Measurements from ENCODE around the gene ZKSCAN4. TPM values are rescaled to one million over a fixed set of nuclear protein-coding genes. Genes with fewer than 3 reads are reported as not detected.

The ZKSCAN4 gene
- total RNA-seq, 1 donor from 2014 or later = 10.3 TPM

- DNase-seq = no peak
Measured at GRCh38 chr6:28248916-28249315, 3.2 kb downstream of the ZKSCAN4 start.

- DNase-seq = no peak
Measured at GRCh38 chr6:28245206-28245941, 6.7 kb downstream of the ZKSCAN4 start.

DNA sequence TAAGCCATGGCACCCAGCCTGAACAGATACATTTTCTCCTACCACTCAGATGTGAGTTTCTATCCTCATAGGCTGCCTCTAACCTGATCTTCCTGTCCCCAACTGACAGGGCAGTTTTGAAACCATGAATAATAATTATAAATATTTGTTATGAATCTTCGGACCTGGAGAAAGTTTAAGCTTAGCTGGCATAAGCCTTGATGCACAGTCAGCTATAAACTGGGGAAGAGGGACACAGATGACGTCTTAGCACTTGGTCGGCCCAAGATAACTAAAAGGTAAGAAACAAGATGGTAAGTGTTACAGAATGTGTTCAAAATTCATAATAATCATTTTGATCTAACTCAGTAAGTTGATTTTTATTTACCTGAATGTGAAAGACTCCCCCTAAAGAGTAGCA, 8.1 kb downstream of the ZKSCAN4 start:
- no peak for DNase-seq

DNA sequence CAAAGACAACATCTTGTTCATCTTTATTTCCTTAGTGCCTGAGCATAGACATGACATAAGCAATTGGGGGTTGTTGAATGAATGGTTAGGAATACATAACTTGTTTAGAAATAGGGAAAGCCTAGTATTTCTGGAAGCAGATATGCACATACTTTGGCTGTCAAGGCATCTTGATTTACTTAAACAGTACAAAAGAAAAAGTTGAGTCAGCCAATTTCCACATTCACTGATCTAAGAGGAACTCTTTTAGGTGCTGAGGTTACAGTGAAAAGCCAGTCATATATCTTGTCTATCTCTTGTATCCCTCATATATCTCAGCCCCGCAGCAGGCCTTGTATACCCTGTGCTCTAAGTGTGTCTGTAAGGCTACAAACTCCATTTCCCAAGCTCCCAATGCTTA, 11.6 kb downstream of the ZKSCAN4 start:
- DNase-seq = no peak

GRCh38 chr6:28239636-28240035, 12.4 kb downstream of the ZKSCAN4 start:
- DNase-seq = no peak

- DNase-seq = no peak
Measured at GRCh38 chr6:28235912-28236452, 16.1 kb downstream of the ZKSCAN4 start.

GRCh38 chr6:28232785-28233184, 19.3 kb downstream of the ZKSCAN4 start:
- DNase-seq = no peak

DNA sequence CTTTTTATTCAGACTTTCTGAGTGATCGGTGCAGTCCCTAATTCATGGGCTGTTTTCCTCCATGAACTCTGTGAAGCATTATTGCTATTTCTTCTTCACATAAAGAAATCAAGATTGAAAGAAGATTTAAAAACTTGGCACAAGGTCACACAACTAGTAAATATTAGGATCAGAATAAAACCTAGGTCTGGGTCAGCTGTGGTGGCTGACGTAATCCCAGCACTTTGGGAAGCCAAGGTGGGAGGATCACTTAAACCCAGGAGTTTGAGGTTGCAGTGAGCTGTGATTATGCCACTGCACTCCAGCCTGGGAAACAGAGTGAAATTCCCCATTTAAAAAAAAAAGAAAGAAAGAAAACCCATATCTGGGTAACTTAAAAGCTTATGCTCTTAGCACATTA, 25.6 kb downstream of the ZKSCAN4 start:
- DNase-seq = no peak

- peak; percentile 60 for DNase-seq
Measured at GRCh38 chr6:28225056-28225834, 26.8 kb downstream of the ZKSCAN4 start, which contains the start of gene ZSCAN9. ZSCAN9 (plus strand) TSS chr6:28225275; CDS start chr6:28227085, 1,810 bp downstream.

- no peak for DNase-seq
Measured at GRCh38 chr6:28224131-28225055, 27.7 kb downstream of the ZKSCAN4 start.

DNA sequence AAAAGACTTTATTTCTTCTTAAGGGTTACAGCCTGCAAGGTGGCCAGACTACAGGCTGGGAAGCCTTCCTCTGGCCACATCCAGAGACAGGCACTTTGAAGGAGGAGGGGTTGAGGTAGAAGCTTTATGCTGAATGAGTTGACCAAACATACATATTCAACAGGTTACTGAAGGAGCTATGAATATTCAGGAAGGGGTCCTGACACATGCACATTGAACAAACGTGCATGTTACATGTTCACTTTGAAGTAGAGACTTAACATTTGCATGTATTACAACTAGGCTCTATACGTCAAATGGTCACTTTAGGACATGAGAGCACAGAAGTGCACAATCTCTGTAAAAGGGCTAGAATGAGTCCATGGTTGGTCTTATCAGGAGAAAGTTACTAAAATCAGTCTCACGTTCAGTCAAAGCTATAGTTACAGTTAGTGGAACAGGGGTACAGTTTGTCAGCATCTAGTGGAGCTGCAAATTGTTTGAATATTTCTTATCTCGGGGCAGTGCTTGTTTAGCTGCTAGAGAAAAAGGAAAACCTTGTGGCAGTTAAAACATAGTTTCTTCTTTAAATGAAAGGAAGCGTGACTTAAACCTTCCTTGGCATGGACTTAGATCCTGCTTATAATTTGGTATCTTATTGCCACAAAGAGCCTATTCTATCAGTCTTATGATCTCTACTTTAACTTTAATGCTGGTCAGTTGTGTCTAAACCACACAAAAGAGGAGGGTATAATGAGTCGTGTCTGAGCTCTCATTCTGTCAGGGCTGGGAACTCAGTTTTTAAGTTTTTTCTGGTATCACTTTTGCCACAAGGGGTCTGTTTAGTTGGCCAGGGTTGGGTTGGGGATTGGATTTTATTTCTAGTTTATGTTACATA, 31.6 kb downstream of the ZKSCAN4 start:
- no peak for DNase-seq

DNA sequence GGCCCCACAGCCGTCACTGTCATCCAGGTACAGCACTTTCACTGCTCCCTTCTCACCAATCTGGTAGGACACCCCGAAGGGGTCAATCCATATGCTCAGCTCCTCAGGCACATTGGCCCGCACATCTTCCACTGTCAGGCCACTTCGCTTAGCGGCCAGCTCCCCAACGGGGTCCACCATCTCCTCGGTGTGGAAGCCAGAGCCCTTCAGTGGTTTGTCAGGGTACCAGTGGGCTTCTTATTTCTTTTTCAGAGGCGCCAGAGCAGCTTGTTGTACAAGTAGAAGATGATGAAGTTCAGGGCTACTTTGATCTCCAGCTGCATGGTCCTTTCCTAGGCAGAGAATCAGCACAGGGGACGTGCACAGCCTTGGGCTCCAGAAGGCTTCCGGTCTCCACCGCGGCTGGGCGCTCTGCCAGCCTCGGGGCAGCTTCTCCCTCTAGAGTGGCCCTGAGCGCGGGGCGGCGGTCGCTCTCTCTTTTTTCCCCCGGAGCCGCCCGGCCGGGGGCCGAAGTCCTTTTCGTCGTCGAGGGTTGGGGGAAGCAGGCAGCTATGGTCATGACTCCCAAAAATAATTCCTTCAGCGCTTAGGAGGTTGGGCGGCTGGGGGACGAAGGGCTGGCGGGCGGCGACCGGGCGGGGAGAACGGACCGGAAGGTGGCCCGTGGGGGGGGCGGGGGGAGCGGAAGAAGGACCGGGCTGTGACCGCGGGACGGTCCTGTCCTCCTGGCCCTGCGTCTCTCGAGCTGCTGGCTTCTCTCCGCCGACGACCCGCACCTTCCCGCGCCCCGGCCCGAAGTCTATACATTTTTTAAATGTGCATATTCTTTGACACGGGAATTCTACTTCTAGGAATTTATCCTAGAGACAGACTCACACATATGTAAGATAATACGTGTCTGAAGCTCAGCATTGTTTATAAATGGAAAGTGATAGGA, 33.5 kb downstream of the ZKSCAN4 start:
- peak; percentile 18 for DNase-seq

DNA sequence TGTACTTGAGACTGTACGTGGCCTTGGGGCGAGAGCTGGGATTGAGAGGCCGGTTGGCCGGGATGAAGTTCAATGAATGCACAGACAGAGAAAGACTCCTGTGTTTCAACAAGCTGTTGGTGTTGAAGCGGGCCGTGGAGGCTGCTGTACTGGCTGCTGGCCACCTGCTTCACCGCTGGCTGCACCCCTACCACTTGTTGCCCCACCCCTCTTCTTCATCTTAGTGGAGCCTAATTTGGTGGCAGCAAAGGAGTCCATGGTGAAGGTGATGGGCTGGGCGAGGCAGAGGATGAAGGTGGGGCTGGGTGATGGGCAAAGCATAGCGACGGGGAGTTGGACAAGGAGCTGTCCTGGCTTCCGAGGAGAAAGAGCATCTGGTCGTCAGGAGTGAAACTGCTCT, 34.2 kb downstream of the ZKSCAN4 start:
- no peak for DNase-seq

- no peak for DNase-seq
Measured at GRCh38 chr6:28215425-28215824, 36.6 kb downstream of the ZKSCAN4 start.

DNA sequence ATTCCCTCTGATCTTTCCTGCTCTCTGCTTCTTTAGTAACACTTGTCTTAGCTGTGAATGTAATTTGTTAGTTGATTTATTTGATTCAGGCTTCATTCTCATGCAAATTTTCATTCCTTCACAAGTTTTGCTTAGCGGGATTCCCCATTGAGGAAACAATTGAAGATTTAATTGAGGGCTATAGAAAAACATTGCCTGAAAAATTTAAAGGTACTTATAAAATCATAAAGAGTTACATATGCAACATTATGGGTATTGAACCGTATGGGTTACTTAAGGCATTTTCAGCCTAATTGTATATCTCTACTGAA, 38.9 kb downstream of the ZKSCAN4 start:
- no peak for DNase-seq

GRCh38 chr6:28212510-28213212, 39.4 kb downstream of the ZKSCAN4 start:
- DNase-seq = no peak

DNA sequence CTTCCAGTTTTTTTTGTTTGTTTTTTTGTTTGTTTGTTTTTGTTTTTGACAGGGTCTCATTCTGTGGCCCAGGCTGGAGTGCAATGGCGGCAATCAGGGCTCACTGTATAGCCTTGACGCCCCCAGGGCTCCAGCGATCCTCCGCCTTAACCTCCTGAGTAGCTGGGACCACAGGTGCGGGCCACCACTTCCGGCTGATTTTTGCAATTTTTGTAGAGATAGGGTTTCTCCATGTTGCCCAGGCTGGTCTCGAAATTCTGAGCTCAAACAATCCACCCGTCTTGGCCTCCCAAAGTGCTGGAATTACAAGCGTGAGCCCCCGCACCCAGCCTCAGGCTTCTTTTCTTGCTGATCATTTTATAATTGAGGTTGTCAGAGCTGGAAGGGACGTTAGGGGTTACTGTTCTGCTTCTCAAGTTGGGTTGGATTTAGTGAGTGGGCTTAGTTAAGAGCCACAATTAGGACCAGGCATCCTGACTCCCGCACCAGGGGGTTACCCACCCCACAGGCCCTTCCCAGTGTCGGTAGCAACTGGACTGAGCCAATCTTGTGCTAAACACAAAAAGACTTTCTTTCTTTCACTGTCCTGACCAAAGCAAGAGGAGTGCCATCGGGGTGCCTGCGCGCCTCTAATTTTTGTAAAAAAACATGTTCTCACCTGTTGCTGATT, 40.1 kb downstream of the ZKSCAN4 start:
- DNase-seq = no peak

GRCh38 chr6:28209753-28210535, 42.1 kb downstream of the ZKSCAN4 start:
- DNase-seq = no peak
